CD4-positive, alpha-beta T cell treated with Interleukin-15 for 1 hour (primary cell): Measurements from ENCODE around the gene FAM107A.

Source experiments
- DNase-seq: peaks from one replicate; pipeline ENCODE4 v3.0.0-alpha.2; 2020

FAM107A gene

DNA sequence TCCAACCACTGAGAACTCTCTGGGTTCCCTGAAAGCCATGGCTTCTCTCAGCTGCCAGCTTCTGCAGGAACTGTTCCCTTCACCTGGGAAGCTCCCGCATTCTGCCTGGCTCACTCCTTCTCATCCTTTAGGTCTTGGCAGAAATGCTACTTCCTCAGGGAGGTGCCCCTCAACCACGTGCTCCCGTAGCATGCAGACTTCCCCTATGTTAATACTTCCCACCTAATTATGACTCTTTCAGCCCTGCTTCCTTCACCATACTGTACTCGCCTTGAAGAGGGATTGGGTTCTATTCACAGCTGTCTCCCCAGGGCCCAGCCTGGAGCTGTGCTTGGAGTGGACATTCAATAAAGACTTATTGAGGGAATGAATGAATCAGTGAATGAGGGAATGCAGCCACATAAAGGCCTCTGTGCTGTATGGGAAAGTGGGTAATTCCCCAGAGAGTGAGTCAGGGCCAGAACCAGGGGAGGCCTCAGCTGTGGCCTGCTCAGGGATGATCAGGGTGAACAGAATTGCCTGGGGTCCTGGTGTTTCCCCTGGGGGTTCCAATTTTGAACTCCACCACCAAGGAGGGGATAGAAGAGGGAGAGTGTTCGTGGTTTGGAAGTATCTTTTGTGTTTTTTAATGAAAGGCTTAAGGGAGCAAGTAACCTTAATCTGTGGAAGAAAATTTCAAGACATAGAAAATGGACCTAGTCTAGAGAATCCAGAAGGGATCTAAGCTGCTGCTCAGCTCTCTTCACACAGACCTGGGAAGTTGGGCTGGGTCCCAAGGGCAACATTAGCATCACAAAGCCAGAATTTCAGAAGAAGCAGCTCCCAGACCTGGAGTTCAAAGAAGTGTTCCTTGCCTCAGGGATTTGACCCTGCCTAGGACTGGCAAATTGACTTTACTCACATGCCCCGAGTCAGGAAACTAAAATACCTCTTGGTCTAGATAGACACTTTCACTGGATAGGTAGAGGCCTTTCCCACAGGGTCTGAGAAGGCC is 14.6 kb upstream of the FAM107A start:
- no peak for DNase-seq

DNA sequence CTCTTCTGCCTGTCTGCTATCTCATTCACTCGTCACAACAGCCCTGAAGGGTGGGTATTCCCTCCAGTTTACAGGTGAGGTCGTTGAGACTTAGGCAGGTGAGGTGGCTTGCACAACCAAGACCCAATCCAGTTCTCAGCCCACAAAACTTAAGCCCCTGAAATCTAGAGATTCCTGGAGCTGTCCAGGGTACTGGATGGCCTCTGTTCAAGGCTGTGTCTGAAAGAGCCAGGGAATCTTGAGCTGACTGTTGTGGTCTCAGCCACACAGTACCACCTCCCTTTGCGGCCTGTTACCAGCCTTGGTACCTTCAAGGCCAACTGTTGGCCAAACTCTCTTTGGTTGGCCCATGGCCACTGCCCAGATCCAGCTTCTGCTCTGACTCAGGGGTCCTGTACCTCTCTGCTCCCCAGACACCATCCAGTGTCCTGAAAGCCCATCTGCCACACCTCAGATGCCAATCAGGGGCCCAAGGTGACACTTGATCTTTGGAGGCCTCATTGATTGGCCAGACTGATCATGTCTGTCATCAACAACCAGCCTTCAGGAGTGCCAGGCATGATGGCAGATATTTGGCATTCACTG is 10.9 kb upstream of the FAM107A start:
- no peak for DNase-seq

DNA sequence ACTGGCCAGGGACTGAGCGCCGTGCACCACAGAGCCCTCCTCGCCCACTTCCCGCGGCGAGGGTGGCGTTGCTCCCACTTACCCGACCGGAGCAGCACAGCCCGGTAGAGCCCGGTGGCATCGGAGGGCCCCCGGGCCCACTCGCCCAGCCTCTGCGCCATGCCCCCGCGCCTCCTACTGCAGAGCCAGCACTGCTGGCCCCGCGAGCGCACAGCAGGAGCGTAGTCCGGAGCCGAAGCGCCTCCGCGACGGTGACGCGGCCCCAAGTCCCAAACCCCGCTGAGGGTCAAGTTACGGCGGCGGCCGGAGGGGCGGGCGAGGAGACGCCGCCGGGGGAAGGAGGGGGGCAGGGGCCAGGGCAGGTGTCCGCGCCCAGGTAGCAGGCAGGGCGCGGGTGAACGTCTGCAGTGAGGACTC is 9.6 kb upstream of the FAM107A start:
- DNase-seq: no peak

DNA sequence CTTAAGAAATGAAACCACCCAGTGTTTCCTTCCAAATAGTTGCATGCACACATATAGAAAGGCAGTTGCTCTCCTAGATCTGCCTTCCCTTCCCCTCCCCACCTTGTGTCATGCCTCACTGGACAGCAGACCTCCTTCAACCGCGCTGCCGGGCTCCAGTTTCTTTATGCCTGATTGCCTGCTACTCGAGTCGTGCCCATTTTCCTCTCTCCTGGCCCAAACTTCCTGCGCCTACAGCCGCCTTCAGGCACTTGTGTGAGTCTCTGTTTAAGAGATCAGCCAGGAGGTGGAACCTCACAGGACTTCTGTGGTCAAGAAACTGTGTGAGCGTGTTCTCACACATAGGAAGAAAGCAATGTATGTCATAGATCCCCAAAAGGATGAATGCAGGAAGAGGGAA is 8.8 kb upstream of the FAM107A start:
- no peak for DNase-seq

DNA sequence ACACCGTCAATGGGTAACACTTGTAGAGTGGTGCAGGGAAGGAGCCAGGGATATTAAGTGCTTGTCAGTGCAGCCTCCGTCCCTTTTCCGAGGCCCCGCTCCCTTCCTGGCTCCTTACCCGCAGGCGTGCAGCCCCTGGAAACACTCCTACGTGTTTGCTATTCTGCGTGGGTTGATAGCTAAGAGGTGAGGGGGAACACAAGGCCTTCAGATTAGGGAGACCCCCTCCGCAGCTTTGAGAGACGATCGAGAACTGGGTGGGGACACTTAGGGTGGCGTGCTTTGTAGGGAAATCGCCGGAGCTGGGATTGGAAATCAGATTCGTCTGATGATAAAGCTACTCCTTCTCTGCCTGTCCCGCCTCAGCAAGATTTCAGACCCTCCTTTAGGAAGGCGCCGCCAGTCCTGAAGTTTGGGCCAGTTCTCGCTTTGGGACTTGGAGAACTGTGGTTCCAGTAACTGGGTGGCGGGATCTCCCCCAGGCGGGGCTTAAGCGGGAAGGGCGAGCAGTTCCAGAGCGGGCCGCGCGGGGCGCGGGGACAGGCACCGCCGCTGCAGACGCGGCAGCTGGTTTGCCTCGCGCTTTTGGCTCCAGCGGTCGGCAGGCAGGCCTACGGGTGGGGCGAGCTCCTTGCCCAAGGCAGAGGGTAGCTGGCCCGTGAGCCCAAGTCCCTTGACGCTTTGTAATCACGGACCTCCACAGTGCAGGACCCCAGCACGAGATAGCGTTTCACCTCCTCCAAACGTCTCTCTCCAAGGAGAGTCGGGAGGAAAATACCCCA is 8.0 kb upstream of the FAM107A start:
- peak; percentile 52 for DNase-seq

DNA sequence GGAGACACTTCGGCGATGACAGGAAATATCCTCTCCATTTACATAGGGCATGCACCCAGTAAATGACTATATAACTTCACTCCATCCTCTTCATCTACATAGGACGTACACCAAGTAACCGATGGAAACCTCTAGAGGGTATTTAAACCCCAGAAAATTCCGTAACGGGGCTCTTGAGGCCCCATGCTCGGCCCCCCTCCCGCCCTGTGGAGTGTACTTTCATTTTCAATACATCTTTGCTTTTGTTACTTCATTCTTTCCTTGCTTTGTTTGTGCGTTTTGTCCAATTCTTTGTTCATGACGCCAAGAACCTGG is 7.5 kb upstream of the FAM107A start:
- no peak for DNase-seq

DNA sequence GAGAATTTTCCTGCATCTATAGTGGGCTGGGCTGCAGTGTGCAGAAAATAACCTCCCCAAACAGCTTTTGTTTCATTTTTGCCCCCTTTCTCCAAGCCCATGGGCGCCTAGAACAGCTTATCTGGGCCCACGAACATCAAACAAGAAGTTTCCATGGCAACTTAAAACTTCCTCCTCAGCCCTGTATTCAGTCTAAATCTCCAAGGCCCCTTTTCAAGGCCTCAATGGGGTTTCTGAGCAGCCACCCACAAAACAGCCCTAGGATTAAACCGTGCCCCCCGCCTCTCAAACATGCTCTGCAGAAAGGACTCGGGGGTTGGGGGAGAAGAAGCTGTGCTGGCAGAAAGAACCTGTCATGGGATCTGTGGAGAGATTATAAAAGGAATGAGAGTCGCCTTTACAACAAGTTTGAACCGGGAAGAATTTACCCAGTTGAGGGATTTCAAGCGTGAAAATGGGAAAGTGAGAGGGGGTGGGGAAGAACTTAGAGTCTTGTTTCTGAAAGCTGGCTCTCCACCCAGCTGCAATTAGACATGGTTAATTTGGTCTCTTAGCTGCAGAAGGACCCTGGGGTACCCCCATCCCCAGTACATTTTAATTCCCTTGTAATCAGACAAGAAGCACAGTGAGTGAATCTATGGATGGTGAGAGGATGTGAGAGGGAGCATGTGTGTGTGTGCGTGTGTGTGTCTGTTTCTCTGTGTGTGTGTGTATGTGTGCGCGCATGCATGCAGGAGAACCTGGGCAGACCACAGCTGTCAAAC is 4.3 kb upstream of the FAM107A start:
- DNase-seq: no peak

DNA sequence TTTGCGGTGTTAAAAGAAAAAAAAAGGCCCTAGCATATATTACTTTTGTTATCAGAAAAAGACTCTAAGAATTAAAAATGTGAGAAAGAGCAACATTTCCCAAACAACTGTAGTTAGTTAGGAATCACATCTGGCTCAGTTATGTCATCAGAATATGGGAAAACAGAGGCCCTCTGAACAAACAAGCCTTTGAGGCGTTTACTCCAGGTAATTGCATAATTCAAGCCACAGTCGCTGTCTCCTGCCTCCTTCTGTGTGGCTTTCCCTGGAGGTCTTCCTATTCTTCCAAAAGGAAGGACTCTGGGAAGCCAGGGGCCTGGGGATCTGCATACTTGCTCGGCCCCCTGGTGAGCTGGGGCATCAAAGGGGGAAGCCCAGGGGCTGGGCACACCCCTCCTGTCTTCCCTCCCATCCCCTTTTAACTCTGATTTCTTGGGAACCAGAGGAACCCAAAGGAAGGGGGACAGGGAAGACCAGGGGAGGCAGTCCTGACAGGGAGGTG is 3.7 kb upstream of the FAM107A start:
- DNase-seq: no peak

DNA sequence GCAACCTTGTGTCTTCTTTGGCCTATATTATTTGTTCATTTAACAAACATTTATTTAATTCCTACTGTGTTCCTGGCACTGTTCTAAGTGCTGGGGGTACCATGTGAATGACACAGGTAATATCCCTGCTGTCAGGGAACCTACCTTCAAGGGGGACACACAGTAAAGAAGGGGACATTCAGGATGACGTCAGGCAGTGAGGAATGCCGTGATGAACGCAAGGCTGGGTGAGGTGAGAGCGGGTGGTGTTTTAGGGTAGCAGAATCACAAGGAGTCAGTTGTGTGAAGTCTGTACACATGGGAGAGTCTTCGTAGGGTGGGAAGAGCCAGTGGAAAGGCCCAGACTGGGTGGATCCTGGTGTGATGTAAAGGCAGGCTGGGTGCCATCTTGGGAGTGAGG is 1.7 kb upstream of the FAM107A start:
- no peak for DNase-seq

DNA sequence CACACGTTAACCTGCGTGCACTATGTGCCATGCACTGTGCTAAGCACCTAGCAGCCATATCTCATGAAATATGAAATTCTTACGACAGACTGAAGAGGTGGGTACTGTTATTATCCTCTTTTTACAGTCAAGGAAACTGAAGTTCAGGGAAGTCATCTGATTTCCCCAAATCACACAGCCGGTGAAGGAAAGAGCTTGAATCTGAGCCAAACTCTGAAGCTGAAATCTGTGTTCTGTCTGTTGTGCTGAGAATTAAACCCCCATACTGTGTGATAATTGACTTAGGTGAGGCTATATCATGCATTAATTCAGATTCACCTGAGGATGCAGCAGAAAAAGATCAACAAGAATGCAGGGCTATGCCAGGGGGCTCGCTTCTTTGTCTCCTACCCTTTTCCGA is 475 bp downstream of the FAM107A start:
- no peak for DNase-seq

DNA sequence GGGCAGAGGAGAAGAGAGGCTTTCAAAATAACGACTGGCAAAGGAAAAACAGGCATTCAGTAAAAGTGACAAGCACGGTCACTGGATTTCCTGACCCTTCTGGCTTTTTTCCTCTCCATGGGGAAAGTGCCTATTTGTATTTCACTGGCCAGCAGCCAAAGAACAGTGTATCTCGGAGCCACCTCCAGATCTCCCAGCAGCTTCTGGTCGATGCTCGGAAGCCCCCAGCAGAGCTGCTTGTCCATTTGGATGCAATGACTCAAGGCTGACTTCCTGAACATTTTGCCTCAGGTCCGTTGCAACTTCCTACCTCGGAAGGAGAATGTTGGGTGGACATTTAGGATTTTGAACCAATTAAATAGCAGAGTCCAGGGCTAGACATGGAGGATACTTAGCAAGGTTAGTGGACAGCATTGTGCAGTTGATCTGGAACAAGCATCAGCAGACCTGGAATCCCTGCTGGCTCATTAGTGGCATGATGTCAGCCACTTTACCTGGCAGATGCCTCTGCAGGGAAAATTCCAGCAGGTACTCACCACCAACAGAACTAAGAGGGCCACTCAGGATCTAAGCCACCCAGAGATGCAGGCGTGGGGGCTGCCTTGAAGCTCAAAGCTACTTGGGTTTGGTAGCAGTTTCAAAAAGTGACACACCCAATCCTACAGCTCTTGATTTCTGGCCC is 1.1 kb downstream of the FAM107A start:
- no peak for DNase-seq

DNA sequence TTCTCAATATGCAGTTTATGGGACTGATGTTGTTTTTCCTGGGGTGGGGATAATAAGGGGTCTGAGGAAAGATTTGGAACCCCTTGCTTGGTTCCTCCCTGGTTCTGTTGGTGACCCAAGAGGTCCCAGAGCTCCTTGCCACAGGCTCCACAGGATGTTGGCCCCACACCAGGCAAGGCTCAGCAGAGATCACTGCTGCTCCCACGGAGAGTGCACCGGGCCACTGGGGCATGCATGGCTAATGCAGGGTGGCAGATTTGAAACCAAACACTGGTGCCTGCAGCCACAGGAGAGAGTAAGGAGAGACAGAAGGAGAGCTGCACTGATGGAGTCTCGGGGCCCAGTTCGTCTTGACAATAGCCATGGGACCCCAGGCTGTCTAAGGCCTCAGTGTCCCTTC is 2.5 kb downstream of the FAM107A start:
- DNase-seq: no peak

DNA sequence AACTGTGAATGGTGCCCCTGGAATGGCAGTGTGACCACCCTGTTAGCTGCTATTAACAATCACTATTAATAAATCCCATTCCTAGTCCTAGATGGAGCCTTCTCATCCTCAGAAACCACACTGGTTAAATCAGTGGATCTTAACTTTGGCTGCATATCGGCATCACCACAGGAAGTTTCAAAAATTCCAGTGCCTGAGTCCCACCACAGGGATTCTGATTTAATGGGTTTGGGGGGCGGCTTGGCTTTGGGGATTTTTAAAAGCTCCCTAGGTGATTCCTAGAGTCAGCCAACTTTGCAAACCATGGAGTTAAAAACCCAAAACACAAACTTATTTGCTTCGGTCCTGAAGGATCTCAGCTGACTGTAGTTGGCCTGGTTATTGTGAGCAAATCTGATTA is 3.1 kb downstream of the FAM107A start:
- no peak for DNase-seq

DNA sequence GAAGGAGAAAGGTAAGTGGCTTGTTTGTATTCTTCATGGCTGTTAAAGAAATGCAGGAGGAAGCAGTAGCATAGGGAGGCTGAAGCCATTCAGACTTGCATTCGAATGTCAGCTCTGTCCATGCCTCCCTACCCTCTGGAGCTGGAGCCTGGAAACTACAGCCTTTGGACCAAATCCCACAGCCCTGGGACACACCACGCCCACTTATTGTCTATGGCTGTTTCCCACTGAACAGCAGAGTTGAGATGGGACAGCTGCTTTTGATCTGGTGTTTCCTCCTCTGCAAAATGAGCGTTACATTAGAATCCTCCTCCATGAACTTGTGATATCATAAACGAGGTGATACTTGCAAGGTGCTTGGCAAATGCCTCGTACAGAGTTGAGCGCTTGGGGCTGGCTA is 3.6 kb downstream of the FAM107A start:
- DNase-seq: no peak

DNA sequence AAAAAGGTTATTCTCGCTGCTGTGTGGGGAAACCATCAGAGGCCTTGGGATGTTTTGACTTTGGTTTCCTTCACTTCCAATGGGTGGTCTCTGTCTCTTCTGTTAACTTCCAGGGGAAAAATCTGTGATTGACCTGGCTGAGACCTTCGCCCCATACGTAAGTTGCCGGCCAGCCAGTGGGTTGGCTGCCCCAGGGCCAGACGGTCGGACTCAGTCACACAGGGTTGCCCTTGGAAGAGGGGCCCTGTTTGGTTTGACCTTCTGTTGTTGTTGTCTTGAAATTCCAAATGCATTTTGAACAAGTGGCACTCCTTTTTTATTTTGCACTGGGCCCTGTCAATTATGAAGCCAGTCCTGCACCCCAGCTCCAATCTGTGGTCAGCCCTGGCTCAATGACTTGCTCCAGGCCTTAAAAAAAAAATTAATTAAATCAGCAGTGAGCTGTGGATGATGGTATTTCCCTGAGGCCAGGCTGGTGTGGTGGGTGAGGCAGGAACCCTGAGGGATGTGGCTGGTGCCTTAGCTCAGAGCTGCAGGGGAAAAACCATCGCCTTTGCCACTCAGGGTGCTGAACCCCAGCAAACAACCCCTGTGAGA is 4.5 kb downstream of the FAM107A start:
- no peak for DNase-seq

DNA sequence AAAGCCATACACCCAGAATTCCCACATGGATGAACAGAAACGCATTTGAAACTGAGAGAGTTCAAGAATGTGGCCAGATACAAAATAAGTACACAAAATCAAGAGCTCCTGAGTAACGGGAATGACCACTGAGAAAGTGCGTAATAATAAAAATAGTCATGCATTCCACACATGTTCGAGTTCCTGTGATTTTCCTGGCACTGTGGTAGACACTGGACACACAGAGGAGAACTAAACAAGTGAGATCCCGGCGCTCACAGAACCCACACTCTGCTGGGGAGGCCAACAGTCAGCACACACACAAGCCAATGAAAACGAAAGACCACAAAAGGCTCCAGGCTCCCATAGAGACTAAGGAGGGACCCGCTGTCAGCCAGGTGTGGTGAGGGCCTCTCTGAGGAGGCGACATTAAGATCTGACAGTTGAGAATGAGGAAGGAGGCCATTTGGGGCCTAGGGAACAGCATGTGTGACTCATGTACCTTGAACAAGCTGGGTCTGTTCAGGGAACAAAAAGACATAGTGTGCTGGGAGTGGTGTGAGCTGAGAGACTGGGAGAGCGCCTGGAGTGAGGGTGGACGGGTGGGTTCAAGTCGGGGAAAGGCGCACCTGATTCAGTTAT is 5.1 kb downstream of the FAM107A start:
- no peak for DNase-seq

DNA sequence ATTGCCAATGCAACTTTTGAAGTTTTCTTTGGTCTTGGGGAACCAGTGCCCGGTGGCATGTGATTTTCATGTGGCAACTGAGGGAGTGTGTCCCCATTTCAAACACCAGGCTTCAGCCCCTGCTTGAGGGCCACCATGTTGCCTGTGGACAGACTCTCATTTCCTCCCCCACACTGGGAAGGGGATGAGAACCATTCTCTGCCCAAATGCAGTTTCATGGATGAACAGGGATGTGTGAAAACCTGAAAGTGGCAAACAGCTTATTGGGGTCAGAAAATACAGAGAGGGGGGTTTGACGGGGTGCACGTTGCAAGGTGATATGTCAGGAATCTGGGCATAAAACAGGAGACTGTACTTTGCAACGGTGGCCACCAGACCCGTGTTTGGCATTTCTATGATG is 6.3 kb downstream of the FAM107A start:
- DNase-seq: no peak

DNA sequence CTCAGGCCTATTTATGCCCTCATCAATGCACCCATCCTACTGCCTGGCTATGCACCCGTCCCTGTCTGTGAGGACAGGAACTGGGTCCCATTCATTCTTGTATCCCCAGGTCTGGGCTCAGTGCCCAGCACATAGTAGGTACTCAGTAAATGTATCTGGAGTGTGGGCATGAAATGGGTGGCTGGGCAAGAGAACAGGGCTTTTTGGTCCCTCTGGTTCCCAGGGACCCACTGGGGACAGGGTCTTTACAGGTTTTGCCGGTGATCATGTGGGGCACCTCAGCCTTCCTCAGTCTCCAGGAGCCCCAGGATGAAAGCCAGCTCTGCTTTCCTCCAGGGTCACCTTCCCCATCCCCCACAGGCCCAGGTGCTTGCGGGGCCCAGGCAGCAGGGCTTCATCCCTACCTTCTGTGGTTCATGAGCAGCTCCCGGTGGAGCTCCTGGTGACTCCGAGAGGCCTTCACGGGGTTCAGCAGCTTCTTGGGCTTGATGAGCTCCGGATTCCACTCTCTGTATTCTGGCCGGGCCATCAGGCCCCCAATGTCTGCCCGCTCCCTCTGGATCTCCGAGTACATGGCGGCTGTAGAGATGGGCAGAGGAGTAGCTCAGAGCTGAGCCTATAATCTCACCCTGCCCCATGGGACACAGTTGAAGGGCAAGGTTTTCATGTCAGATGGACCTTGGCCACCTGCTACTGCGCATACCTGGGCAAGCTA is 7.7 kb downstream of the FAM107A start:
- no peak for DNase-seq

DNA sequence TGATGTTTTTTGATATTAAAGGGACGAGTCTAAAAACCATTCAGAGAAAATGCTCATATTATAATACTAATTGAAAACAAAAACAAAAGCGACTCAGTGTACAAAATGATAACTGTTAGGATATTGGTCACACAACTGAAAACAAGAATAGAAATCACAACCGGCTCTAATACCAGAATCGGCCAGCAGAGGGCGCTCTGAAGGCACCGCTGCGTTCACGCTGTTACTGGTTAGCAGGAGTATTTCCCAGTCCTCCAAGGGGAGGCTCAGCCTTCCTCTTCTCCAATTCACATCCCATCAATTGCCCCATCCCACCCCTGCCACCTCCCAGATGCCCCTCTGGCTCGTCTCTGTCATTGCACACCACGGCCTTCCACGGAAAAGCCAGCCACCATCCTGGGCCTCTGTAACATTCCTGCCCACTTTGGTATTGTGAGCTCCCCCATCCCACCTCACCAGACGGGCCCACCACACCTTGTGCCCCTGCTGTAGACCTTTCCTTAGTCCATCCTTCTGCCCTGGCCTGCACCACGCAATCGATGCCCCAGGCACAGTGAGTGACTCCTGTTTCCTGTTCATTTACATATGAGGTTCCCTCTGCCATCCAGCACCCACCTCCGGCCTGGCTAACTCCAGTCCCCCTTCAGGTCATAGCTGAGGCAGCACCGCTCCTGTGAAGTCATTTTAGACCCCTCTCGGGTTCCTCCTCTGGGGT is 8.5 kb downstream of the FAM107A start:
- DNase-seq: peak; percentile 46

DNA sequence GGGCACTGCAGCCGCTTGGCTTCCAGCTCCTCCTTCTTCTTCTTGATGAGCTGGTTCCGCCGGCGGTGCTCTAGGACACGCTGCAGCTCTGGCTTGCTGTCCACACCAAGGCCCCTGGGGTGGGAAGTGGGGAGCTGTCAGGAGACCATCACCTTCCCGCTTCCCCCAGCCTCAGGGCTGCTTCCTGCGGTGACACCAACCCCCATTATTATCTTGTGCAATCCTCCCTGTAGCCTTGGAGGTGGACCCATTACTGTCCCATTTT is 10.0 kb downstream of the FAM107A start:
- DNase-seq: no peak
